Measurements from ENCODE around the gene MICAL3. TPM values are rescaled to one million over a fixed set of nuclear protein-coding genes. Genes with fewer than 3 reads are reported as not detected.

Gene MICAL3
- polyA plus RNA-seq, 3 donors, result 0.23 to 0.84 TPM; not detected in 1

DNA sequence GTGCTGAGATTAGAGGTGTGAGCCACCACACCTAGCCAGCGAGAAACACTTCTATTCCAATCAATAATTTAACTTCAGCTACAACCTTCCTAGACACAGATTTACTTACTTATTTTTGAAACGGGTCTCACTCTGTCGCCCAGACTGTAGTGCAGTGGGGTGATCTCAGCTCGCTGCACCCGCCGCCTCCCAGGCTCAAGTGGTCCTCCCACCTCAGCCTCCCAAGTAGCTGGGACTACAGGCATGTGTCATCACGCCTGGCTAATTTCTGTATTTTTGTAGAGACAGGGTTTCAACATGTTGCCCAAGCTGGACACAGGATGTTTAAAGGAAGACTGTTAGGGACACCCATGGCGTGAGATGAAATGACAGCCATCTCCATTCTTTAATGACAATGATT is 61.3 kb downstream of the MICAL3 start:
- H3K9me3 Mint-ChIP-seq, result no peaks in the 10 kb centered on the region
- no peaks in the 10 kb centered on the region for H3K36me3 ChIP-seq (replicated peaks in 1 of 2; ENCODE audit: control insufficient read depth in 1 of 2, insufficient read depth in 2 of 2, low read length in 2 of 2)
- H3K27ac Mint-ChIP-seq, result no peak overlapping the region
- no peak overlapping the region for H3K27ac ChIP-seq (ENCODE audit: low read depth in 1 of 2, low read length in 2 of 2)
- no peak overlapping the region for H3K4me2 ChIP-seq (replicated peaks; ENCODE audit: extremely low read depth, low read length, poor library complexity, severe bottlenecking)
- no peaks in the 10 kb centered on the region for H3K9me3 ChIP-seq (replicated peaks in 1 of 2; ENCODE audit: control insufficient read depth in 1 of 2, insufficient read depth in 1 of 2, low read length in 2 of 2)
- no peak overlapping the region for H3K4me3 ChIP-seq (replicated peaks in 1 of 3; ENCODE audit: low read depth in 2 of 3, low read length in 3 of 3)
- no peaks in the 10 kb centered on the region for H3K4me1 ChIP-seq (ENCODE audit: control insufficient read depth in 1 of 2, insufficient read depth in 2 of 2, low read length in 2 of 2)
- H3K79me2 ChIP-seq (ENCODE audit: insufficient read depth, low read length), result no peaks in the 10 kb centered on the region
- H3K27me3 Mint-ChIP-seq (ENCODE audit: low read depth in 3 of 3), result no peaks in the 10 kb centered on the region
- no peak overlapping the region for H2AFZ ChIP-seq (ENCODE audit: insufficient read depth, low read depth, low read length, poor library complexity, severe bottlenecking)
- 78% methylated on average over 4 of the region's 8 CpGs for WGBS (ENCODE audit: insufficient coverage)
- no peaks in the 10 kb centered on the region for H3K36me3 Mint-ChIP-seq
- no peak for DNase-seq
- no peaks in the 10 kb centered on the region for H3K4me1 Mint-ChIP-seq
- H3K4me3 Mint-ChIP-seq, result no peak overlapping the region
- intact Hi-C loops (cut with micrococcal nuclease), result no loop called here
- no peaks in the 10 kb centered on the region for H4K20me1 ChIP-seq (ENCODE audit: insufficient read depth, low read length)
- no peak overlapping the region for H3K9ac ChIP-seq (ENCODE audit: insufficient read depth, low read length, poor library complexity, severe bottlenecking)
- TF ChIP-seq, protein P1, sequence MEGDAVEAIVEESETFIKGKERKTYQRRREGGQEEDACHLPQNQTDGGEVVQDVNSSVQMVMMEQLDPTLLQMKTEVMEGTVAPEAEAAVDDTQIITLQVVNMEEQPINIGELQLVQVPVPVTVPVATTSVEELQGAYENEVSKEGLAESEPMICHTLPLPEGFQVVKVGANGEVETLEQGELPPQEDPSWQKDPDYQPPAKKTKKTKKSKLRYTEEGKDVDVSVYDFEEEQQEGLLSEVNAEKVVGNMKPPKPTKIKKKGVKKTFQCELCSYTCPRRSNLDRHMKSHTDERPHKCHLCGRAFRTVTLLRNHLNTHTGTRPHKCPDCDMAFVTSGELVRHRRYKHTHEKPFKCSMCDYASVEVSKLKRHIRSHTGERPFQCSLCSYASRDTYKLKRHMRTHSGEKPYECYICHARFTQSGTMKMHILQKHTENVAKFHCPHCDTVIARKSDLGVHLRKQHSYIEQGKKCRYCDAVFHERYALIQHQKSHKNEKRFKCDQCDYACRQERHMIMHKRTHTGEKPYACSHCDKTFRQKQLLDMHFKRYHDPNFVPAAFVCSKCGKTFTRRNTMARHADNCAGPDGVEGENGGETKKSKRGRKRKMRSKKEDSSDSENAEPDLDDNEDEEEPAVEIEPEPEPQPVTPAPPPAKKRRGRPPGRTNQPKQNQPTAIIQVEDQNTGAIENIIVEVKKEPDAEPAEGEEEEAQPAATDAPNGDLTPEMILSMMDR (IDR thresholded peaks at IDR 0.05), result no peak
- no peaks in the 10 kb centered on the region for H3K27me3 ChIP-seq (ENCODE audit: control insufficient read depth in 2 of 2, insufficient read depth in 2 of 2, low read length in 2 of 2)

GRCh38 chr22:17962168-17962567 is 62.2 kb downstream of the MICAL3 start:
- no peak overlapping the region for H3K27ac Mint-ChIP-seq
- Histone ChIP-seq H3K9ac (ENCODE audit: insufficient read depth, low read length, poor library complexity, severe bottlenecking) (no peak overlapping the region), H2AFZ (ENCODE audit: insufficient read depth, low read depth, low read length, poor library complexity, severe bottlenecking) (no peak overlapping the region), H4K20me1 (ENCODE audit: insufficient read depth, low read length) (no peaks in the 10 kb centered on the region), H3K27ac (ENCODE audit: low read depth in 1 of 2, low read length in 2 of 2) (no peak overlapping the region), H3K4me3 (replicated peaks in 1 of 3; ENCODE audit: low read depth in 2 of 3, low read length in 3 of 3) (no peak overlapping the region), H3K36me3 (replicated peaks in 1 of 2; ENCODE audit: control insufficient read depth in 1 of 2, insufficient read depth in 2 of 2, low read length in 2 of 2) (no peaks in the 10 kb centered on the region), H3K4me2 (replicated peaks; ENCODE audit: extremely low read depth, low read length, poor library complexity, severe bottlenecking) (no peak overlapping the region), H3K79me2 (ENCODE audit: insufficient read depth, low read length) (no peaks in the 10 kb centered on the region), H3K9me3 (replicated peaks in 1 of 2; ENCODE audit: control insufficient read depth in 1 of 2, insufficient read depth in 1 of 2, low read length in 2 of 2) (no peaks in the 10 kb centered on the region), H3K27me3 (ENCODE audit: control insufficient read depth in 2 of 2, insufficient read depth in 2 of 2, low read length in 2 of 2) (no peaks in the 10 kb centered on the region), H3K4me1 (ENCODE audit: control insufficient read depth in 1 of 2, insufficient read depth in 2 of 2, low read length in 2 of 2) (no peaks in the 10 kb centered on the region)
- TF ChIP-seq, protein P1 (IDR thresholded peaks at IDR 0.05), result no peak
- intact Hi-C loops (cut with micrococcal nuclease), result no loop called here
- H3K27me3 Mint-ChIP-seq (ENCODE audit: low read depth in 3 of 3), result no peaks in the 10 kb centered on the region
- H3K36me3 Mint-ChIP-seq, result no peaks in the 10 kb centered on the region
- no peaks in the 10 kb centered on the region for H3K4me1 Mint-ChIP-seq
- H3K4me3 Mint-ChIP-seq, result no peak overlapping the region
- 97% methylated on average over 12 of the region's 13 CpGs for WGBS (ENCODE audit: insufficient coverage)
- peaks cover 0 to 1% (median 0%) of the 10 kb centered on the region in 7 donors for H3K9me3 Mint-ChIP-seq
- DNase-seq, result no peak

Measured in CD14-positive monocyte (primary cell).